Activated T-helper 1 cell treated with anti-CD3 and anti-CD28 coated beads, Interleukin-12 subunit alpha, Interleukin-12 subunit beta, Interleukin-2, Interleukin-4 antibody, amounts not matched to agents 30 ng/mL and 10 ng/mL and 1 ng/mL, durations not matched to agents 14 hours and 24 hours and 36 hours (primary cell): ENCODE results near the gene SLC6A18. TPM values are rescaled to one million over a fixed set of nuclear protein-coding genes. Genes with fewer than 3 reads are reported as not detected.
"Not testable (repeated sequence)": the region's sequence is repeated elsewhere in the genome, so short reads cannot be mapped to it uniquely, and the experiment has no call there.

Source experiments
- DNase-seq: peaks from one replicate; pipeline ENCODE4 v3.0.0; 2021; ENCODE audit warnings: low spot score
- H3K27ac Mint-ChIP-seq: one replicate; pipeline ENCODE4 v1.8.0; 2021; ENCODE audit warnings: mild to moderate bottlenecking, mixed read lengths
- H3K27me3 Mint-ChIP-seq: one replicate; pipeline ENCODE4 v1.8.0; 2022; ENCODE audit warnings: mild to moderate bottlenecking, moderate library complexity, mixed read lengths; ENCODE audit not compliant: insufficient read depth
- H3K36me3 Mint-ChIP-seq: one replicate; pipeline ENCODE4 v1.8.0; 2021; ENCODE audit warnings: low read depth, mixed read lengths
- H3K4me1 Mint-ChIP-seq: one replicate; pipeline ENCODE4 v1.8.0; 2021; ENCODE audit warnings: low read depth, mixed read lengths
- H3K4me3 Mint-ChIP-seq: one replicate; pipeline ENCODE4 v1.8.0; 2021; ENCODE audit warnings: mild to moderate bottlenecking, moderate library complexity, mixed read lengths
- H3K9me3 Mint-ChIP-seq: one replicate; pipeline ENCODE4 v1.8.0; 2021; ENCODE audit warnings: mixed read lengths
- intact Hi-C: fragments of 100-400 bp; cut with micrococcal nuclease; formaldehyde crosslinking; loops from one replicate; pipeline ENCODE4 v1.15.1; 2024
- total RNA-seq: library from RNA; stranded (reverse); gene quantifications from 2 replicates; pipeline ENCODE4 v1.2.3, GENCODE V29; 2022

The SLC6A18 gene
- total RNA-seq, 1 donor from 2014 or later, result not detected

DNA sequence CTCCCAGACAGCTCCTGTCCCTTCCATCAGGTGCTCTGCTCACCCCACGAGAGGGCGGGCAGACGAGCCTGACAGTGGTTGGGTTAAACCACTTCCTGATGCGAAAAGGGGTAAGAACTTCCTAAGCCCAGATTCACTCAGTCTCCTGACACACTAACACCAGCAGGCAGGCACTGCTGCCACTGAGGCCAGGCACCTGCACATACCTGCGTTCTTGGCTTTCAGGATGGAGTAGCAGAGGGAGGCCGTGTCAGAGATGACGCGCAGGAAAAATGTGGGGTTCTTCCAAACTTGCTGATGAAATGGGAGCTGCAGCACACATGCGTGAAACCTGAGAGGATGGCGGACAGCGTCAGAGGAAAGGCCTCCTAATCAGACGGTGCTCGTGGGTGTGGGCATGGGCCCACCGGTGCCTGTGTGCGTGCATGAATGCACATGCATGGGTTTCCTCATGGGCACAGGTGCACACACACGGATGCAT lies 29.9 kb downstream of the SLC6A18 start:
- DNase-seq, result peak; percentile 44
- peaks cover 4% of the 10 kb centered on the region for H3K27me3 Mint-ChIP-seq
- H3K27ac Mint-ChIP-seq, result no peak overlapping the region
- no peaks in the 10 kb centered on the region for H3K9me3 Mint-ChIP-seq
- no peaks in the 10 kb centered on the region for H3K36me3 Mint-ChIP-seq
- peak overlapping the region; percentile 25 for H3K4me3 Mint-ChIP-seq
- H3K4me1 Mint-ChIP-seq, result peaks cover 21% of the 10 kb centered on the region
- intact Hi-C loops, result no loop called here

DNA sequence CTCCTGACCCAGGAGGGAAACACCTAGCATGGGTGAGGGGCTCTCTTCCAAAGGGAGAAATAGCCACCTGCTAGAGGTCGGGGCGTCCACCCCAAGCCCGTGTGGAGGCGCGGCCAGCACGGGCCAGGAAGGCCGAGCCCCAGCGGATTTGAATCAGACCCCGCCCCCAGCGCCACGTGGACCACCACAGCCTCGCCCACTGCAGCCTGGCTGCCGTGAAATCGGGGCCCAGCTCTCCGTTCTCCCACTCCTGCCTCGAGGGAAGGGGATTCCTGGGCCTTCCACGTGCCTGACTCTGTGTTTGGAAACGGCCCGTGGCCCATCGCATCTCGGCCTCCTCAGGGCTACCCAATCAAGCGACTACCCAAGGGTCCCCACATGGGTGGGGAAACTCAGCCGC lies 31.6 kb downstream of the SLC6A18 start:
- peaks cover 7% of the 10 kb centered on the region for H3K27me3 Mint-ChIP-seq
- no peak for DNase-seq
- H3K27ac Mint-ChIP-seq, result no peak overlapping the region
- intact Hi-C loops, result no loop called here
- H3K4me3 Mint-ChIP-seq, result no peak overlapping the region
- peaks cover 21% of the 10 kb centered on the region for H3K4me1 Mint-ChIP-seq
- no peaks in the 10 kb centered on the region for H3K36me3 Mint-ChIP-seq
- no peaks in the 10 kb centered on the region for H3K9me3 Mint-ChIP-seq

DNA sequence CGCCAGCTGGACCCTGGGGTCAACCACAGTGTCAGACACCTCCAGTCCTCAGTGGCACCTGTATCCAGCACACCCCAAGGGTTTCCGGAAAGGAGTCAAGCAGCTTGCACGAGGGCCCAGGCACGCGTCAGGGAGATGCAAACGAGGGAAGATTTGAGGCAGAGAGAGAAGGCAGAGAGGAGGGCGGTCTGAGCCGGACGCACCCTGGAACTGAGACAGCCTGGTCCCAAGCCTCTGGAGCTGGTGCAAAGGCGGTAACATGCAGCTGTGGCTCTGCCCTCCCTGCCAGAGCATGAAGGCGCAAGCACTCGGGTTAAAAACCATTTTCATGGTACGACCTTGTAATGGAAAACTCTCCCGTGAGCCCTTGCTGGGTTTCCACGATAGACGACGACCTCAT lies 32.2 kb downstream of the SLC6A18 start:
- no peaks in the 10 kb centered on the region for H3K9me3 Mint-ChIP-seq
- H3K27ac Mint-ChIP-seq, result no peak overlapping the region
- H3K36me3 Mint-ChIP-seq, result no peaks in the 10 kb centered on the region
- peaks cover 21% of the 10 kb centered on the region for H3K4me1 Mint-ChIP-seq
- DNase-seq, result no peak
- peaks cover 7% of the 10 kb centered on the region for H3K27me3 Mint-ChIP-seq
- no peak overlapping the region for H3K4me3 Mint-ChIP-seq
- intact Hi-C loops, result no loop called here

DNA sequence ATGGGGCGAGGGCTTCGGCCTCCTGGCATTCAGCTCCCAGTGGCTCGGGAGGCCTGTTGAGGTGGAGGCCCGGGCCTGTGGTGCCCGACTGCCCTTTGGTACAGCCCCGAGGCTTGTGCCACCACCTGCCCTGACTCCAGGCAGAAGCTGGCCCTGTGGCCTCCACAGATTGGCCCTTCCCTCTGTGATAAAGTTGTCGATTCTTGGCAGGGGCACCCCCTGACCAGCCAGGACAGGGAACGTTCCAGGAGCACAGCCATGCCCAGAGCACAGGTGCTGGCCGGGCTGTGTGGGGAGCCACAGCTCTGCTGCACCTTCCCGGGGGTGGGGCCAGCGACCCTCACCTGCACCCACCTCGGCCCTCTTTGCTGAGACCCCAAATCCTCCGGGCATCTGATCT lies 32.7 kb downstream of the SLC6A18 start:
- Mint-ChIP-seq H3K27ac (no peak overlapping the region), H3K27me3 (peaks cover 9% of the 10 kb centered on the region), H3K36me3 (no peaks in the 10 kb centered on the region), H3K4me1 (peaks cover 21% of the 10 kb centered on the region), H3K4me3 (no peak overlapping the region), H3K9me3 (no peaks in the 10 kb centered on the region)
- intact Hi-C loops, result no loop called here
- no peak for DNase-seq

DNA sequence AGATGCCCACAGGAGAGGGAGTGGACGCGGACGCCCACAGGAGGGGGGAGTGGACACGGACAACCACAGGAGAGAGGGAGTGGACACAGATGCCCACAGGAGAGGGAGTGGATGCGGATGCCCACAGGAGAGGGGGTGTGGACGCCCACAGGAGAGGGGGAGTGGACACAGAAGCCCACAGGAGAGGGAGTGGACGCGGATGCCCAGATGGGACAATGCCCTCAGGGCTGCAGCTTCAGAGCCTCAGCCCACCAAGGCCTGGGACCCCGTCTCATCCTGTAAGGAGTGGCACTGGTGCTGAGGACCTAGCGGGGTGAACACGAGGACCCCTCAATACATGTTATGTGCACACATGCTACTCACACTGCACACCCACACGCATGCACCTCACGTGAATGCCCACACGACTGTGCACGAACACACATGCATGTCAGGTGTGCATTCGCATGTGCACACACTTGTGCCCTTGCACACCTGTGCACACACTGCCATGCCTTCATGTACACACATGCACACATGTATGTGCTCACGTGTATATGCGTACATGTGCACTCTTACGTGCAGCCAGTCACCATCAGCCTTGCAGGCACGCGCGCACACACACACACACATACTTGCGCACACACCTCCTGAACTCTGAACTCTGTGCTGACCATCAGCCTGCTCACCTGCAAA lies 34.8 kb downstream of the SLC6A18 start:
- intact Hi-C loops, result no loop called here
- Mint-ChIP-seq H3K36me3 (no peaks in the 10 kb centered on the region), H3K4me3 (no peak overlapping the region), H3K9me3 (no peaks in the 10 kb centered on the region), H3K4me1 (peaks cover 16% of the 10 kb centered on the region), H3K27ac (no peak overlapping the region), H3K27me3 (peaks cover 9% of the 10 kb centered on the region)
- DNase-seq, result no peak

DNA sequence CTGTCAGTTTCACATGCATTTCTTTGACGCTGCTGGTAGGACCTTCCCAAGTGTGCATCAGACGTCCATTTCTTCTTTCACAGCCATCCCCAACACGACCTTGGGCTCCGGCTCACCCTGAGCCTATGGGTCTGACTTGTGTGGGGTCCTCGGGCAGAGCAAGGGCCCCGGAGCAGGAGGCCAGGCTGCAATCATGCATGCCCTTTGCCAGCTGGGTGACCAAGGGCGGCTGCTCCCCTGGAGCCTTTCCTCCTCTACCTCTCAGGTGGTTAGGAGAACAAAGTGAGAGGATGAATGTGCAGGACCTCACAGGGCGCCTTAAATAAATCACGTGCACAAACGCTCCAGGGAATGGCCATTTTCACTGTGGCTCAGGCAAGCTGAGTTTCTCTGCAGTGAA lies 36.5 kb downstream of the SLC6A18 start:
- Mint-ChIP-seq H3K4me3 (no peak overlapping the region), H3K4me1 (no peaks in the 10 kb centered on the region), H3K27me3 (peaks cover 7% of the 10 kb centered on the region), H3K36me3 (no peaks in the 10 kb centered on the region), H3K27ac (no peak overlapping the region), H3K9me3 (no peaks in the 10 kb centered on the region)
- intact Hi-C loops, result no loop called here
- no peak for DNase-seq

DNA sequence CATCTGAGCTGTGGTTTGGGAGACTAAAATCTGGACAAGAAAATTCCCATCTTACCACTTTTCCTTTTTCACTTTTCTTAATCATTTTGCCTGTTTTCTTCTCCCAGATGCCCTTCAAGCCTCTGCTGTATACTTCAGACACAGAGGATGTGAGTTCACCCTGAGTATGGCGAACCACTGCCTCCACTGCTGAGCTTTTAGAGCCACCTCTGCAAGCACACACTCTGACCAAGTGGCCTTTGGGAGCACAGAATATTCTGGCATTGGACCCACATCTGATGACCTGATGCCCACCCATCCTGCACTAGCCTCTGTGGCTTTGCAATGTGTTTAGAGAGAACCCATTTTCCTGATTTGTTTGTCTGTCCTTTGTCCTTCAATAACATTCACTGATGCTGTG lies 37.2 kb downstream of the SLC6A18 start:
- Mint-ChIP-seq H3K27me3 (peaks cover 7% of the 10 kb centered on the region), H3K9me3 (no peaks in the 10 kb centered on the region), H3K4me3 (no peak overlapping the region), H3K4me1 (no peaks in the 10 kb centered on the region), H3K27ac (no peak overlapping the region), H3K36me3 (no peaks in the 10 kb centered on the region)
- DNase-seq, result no peak
- intact Hi-C loops, result no loop called here

DNA sequence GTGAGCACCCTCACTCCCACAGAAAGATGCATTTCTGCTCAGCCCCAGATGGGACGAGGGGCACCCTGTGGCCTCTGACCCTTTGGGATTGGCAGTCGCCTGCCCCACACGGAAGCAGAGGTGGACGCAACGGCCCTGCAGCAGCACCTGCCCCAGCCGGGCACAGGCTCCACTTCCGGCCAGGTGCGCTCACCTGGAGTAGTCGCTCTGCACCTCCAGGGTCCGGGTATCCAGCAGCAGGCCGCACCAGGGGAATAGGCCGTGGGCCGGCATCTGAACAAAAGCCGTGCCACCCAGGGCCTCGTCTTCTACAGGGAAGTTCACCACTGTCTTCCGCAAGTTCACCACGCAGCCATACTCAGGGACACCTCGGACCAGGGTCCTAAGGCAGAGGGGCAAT lies 39.0 kb downstream of the SLC6A18 start:
- Mint-ChIP-seq H3K4me3 (no peak overlapping the region), H3K4me1 (peaks cover 10% of the 10 kb centered on the region), H3K36me3 (no peaks in the 10 kb centered on the region), H3K27me3 (peaks cover 5% of the 10 kb centered on the region), H3K9me3 (no peaks in the 10 kb centered on the region), H3K27ac (no peak overlapping the region)
- intact Hi-C loops, result no loop called here
- DNase-seq, result no peak

DNA sequence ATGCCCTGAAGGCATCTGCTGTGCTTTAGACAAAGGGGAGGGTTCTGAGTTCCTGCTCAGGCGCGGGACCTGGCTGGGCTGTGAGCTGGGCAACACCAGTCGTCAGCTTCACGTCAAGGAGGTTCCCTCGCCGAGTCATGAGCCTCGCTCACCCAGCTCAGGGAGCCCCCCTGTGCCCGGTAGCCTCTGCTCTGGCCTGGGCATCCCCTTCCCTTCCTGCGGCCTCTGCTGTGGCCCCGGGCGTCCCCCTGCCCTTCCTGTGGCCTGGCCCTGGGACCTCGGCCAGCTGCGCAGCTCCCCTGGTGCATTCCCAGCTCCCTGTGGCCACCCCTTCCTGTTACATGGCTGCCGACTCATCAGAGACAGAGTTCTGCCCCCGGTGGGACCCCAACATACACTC lies 39.8 kb downstream of the SLC6A18 start:
- no peaks in the 10 kb centered on the region for H3K9me3 Mint-ChIP-seq
- no peaks in the 10 kb centered on the region for H3K36me3 Mint-ChIP-seq
- H3K27ac Mint-ChIP-seq, result no peak overlapping the region
- no peak overlapping the region for H3K4me3 Mint-ChIP-seq
- intact Hi-C loops, result no loop called here
- H3K27me3 Mint-ChIP-seq, result peaks cover 5% of the 10 kb centered on the region
- peaks cover 10% of the 10 kb centered on the region for H3K4me1 Mint-ChIP-seq
- no peak for DNase-seq

DNA sequence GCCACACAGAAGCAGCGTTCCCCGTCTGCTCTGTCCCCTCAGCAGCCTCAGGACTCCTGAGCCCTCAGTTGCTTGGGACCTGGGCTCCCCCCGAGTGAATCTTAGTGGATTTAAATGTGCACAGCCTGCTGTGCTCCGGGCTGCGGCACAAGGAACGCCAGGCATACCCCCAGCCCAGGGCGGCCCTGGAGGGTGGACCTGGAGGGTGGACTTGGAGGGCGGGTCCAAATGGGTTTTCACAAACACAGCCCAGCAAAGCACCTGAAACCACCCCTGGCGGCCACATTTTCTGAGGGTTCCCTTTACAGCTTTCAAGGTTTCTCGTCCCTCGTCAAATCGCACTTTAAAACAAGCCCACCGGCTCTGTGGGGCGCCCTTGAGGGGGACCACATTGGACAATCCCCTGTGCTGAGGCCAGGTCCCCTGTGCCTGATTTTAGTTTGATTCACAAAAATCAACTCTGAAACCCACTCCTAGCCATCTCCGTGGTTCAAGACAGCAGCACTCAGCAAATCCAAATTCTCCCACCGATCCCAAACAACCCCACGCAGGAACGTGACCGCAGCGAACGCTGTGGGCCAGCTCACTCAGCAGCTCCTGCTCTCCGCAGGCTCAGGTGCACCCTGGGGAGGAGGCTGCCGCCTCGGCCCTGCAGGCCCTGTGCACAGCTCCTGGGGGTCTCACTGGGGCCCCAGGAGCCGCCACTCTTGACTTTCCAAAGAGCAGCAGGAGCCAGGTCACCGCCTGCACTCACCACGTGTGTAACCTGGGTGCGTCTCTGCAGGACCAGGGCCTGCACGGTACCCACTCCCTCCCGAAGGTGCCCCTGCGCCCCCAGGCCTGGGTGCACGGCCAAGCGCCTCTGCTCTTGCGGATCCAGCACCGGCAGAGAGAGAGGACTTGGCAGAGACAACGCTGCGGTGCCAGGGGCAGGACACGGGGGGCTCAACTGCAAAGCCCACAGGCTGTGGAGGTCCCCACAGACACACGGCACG lies 40.6 kb downstream of the SLC6A18 start:
- Mint-ChIP-seq H3K4me1 (peaks cover 10% of the 10 kb centered on the region), H3K36me3 (no peaks in the 10 kb centered on the region), H3K27me3 (peaks cover 2% of the 10 kb centered on the region), H3K27ac (no peak overlapping the region), H3K9me3 (no peaks in the 10 kb centered on the region), H3K4me3 (no peak overlapping the region)
- no peak for DNase-seq
- intact Hi-C loops, result no loop called here

DNA sequence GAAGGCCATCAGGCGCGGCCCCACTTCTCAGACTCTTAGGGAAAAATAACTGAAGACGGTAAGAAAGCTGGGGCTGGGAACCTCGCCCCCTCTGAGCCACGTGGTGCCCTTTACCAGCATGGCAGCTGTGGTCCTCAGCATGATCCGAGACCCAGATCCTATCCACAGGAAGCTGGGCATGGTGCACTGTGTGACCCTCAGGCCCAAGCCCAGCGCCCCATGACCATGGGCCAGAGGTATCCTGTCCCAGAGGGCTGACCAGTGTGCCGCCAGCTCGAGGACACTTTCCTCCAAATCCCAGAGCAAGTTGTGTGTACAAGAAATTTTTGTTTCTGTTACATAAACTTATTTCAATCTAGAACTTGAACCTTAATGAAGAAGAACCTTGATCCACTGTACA lies 41.6 kb downstream of the SLC6A18 start:
- no peaks in the 10 kb centered on the region for H3K9me3 Mint-ChIP-seq
- intact Hi-C loops, result no loop called here
- DNase-seq, result no peak
- H3K27ac Mint-ChIP-seq, result no peak overlapping the region
- H3K27me3 Mint-ChIP-seq, result peaks cover 2% of the 10 kb centered on the region
- H3K36me3 Mint-ChIP-seq, result no peaks in the 10 kb centered on the region
- peaks cover 10% of the 10 kb centered on the region for H3K4me1 Mint-ChIP-seq
- no peak overlapping the region for H3K4me3 Mint-ChIP-seq

DNA sequence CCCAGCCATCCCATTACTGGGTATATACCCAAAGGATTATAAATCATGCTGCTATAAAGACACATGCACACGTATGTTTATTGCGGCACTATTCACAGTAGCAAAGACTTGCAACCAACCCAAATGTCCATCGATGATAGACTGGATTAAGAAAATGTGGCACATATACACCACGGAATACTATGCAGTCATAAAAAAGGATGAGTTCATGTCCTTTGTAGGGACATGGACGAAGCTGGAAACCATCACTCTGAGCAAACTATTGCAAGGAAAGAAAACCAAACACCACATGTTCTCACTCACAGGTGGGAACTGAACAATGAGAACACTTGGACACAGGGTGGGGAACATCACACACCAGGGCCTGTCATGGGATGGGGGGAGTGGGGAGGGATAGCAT lies 42.3 kb downstream of the SLC6A18 start:
- H3K4me1 Mint-ChIP-seq, H3K4me3 Mint-ChIP-seq, DNase-seq, H3K9me3 Mint-ChIP-seq, intact Hi-C loops, H3K27ac Mint-ChIP-seq, H3K36me3 Mint-ChIP-seq, H3K27me3 Mint-ChIP-seq: not testable (repeated sequence)

DNA sequence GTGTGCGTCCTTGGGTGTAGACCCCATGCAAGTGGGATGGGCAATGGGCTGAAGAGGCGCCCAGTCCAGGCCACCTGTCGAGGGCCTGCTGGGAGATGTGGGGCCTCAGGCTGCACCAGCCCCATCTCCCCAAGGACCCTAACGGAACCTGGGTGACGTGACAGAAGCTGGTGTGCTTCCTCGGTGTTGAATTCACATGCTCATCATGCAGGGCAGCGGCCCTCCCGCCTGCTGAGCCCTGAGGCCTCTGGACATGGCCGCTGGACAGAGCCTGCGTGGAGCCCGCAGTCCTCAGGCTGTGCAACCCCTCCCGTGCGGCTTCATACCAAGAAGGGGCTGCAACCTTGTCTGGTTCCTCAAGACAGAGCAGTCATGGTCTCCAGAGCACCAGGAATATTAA lies 42.9 kb downstream of the SLC6A18 start:
- H3K36me3 Mint-ChIP-seq, result no peaks in the 10 kb centered on the region
- intact Hi-C loops, result no loop called here
- no peaks in the 10 kb centered on the region for H3K9me3 Mint-ChIP-seq
- H3K4me1 Mint-ChIP-seq, result peaks cover 10% of the 10 kb centered on the region
- H3K27me3 Mint-ChIP-seq, result no peaks in the 10 kb centered on the region
- no peak overlapping the region for H3K4me3 Mint-ChIP-seq
- no peak overlapping the region for H3K27ac Mint-ChIP-seq
- no peak for DNase-seq
